Suprapubic skin (tissue), 4 donors: ENCODE results near the gene GPR161. TPM values are rescaled to one million over a fixed set of nuclear protein-coding genes. Genes with fewer than 3 reads are reported as not detected.

ENCODE experiments used
- DNase-seq, 2 donors: peaks; one replicate each; pipeline ENCODE4 v3.0.0-alpha.2; 2019; ENCODE audit warnings: low spot score in 2 of 2
- H3K27ac ChIP-seq: fragments of 200-600 bp; sonication (generic); one replicate; pipeline ENCODE4 v1.5.1; 2019
- H3K27me3 ChIP-seq: fragments of 200-600 bp; sonication (generic); one replicate; pipeline ENCODE4 v1.5.1; 2019
- H3K36me3 ChIP-seq: fragments of 200-600 bp; sonication (generic); one replicate; pipeline ENCODE4 v1.5.1; 2019
- H3K4me1 ChIP-seq: fragments of 200-600 bp; sonication (generic); one replicate; pipeline ENCODE4 v1.5.1; 2019
- H3K4me3 ChIP-seq: fragments of 200-600 bp; sonication (generic); one replicate; pipeline ENCODE4 v1.5.1; 2019; ENCODE audit warnings: mild to moderate bottlenecking
- H3K9me3 ChIP-seq: fragments of 200-600 bp; sonication (generic); one replicate; pipeline ENCODE4 v1.5.1; 2019
- EP300 ChIP-seq: sonication (generic); formaldehyde crosslinking; IDR thresholded peaks from one replicate; pipeline ENCODE4 v1.6.1; 2017; ENCODE audit warnings: antibody characterized with exemption
- POLR2A ChIP-seq, 2 donors: fragments of 450-650 bp; IDR thresholded peaks; one replicate each; pipeline ENCODE4 v1.6.1; 2017; ENCODE audit warnings: antibody characterized with exemption in 2 of 2, mild to moderate bottlenecking in 2 of 2, moderate library complexity in 2 of 2
- POLR2AphosphoS5 ChIP-seq, 3 donors: sonication (generic); formaldehyde crosslinking; IDR thresholded peaks; one replicate each; pipeline ENCODE4 v1.6.1; 2017; ENCODE audit warnings: antibody characterized with exemption in 3 of 3
- WGBS: methylation state at CpG from one replicate; pipeline ENCODE4 v1.1.5; 2018; 5-methylcytosine and 5-hydroxymethylcytosine counted together
- total RNA-seq, 4 donors: library from RNA; depleted of rRNA; stranded (reverse); fragments of >200 nt; gene quantifications; one replicate each; pipeline ENCODE4 v1.1.0, GENCODE V29; 2016
- TF ChIP-seq, protein P1 (sequence below), 2 donors: fragments of 200-600 bp in 1 of 2; fragments of 450-650 bp in 1 of 2; sonication (generic) in 1 of 2; IDR thresholded peaks; one replicate each; pipeline ENCODE4 v1.5.1; 2016 to 2019; ENCODE audit warnings: antibody characterized with exemption in 2 of 2, mild to moderate bottlenecking in 1 of 2, moderate library complexity in 1 of 2

The GPR161 gene
- total RNA-seq, 4 donors from 2014 or later = 3.1 to 7.6 (median 4.2) TPM

DNA sequence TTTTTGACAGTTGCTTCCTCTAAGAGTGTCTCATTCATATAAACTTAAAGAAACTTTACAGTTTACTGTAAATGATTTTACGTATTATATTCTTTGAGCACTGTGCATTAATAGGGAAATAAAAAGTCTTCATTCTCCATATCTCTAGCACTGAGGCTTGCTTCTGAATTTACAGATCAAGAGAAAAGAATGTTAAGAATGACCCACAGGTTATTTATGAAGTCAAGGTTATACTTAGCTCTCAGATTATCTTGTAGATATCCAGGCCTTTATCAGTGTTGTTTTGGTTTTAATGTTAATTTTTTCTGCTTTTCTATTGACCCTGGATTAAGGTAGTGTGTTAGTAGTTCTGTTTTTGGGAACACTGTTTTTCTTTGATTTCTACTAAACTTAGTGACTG is 91.4 kb downstream of the GPR161 start:
- DNase-seq = no peak

GRCh38 chr1:168042362-168042761 is 94.4 kb downstream of the GPR161 start:
- Histone ChIP-seq H3K4me3 (no peak overlapping the region), H3K27ac (no peak overlapping the region), H3K9me3 (no peaks in the 10 kb centered on the region), H3K36me3 (peaks cover 19% of the 10 kb centered on the region), H3K4me1 (no peaks in the 10 kb centered on the region), H3K27me3 (no peaks in the 10 kb centered on the region)
- 96% methylated on average over 2 of the region's 2 CpGs for WGBS
- no peak for TF ChIP-seq POLR2A (IDR thresholded peaks at IDR 0.05)
- no peak for TF ChIP-seq EP300
- no peak for TF ChIP-seq POLR2AphosphoS5 (IDR thresholded peaks at IDR 0.05)
- TF ChIP-seq, protein P1, sequence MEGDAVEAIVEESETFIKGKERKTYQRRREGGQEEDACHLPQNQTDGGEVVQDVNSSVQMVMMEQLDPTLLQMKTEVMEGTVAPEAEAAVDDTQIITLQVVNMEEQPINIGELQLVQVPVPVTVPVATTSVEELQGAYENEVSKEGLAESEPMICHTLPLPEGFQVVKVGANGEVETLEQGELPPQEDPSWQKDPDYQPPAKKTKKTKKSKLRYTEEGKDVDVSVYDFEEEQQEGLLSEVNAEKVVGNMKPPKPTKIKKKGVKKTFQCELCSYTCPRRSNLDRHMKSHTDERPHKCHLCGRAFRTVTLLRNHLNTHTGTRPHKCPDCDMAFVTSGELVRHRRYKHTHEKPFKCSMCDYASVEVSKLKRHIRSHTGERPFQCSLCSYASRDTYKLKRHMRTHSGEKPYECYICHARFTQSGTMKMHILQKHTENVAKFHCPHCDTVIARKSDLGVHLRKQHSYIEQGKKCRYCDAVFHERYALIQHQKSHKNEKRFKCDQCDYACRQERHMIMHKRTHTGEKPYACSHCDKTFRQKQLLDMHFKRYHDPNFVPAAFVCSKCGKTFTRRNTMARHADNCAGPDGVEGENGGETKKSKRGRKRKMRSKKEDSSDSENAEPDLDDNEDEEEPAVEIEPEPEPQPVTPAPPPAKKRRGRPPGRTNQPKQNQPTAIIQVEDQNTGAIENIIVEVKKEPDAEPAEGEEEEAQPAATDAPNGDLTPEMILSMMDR (IDR thresholded peaks at IDR 0.05) = no peak
- DNase-seq = no peak

More for the DNA sequence above, 91.4 kb downstream of the GPR161 start:
- no peaks in the 10 kb centered on the region for H3K9me3 ChIP-seq
- no peak overlapping the region for H3K4me3 ChIP-seq
- no peak overlapping the region for H3K27ac ChIP-seq
- H3K36me3 ChIP-seq = peaks cover 24% of the 10 kb centered on the region
- WGBS = 100% methylated on average over 1 of the region's 1 CpG
- no peaks in the 10 kb centered on the region for H3K27me3 ChIP-seq
- no peak for TF ChIP-seq EP300
- TF ChIP-seq, protein P1 (IDR thresholded peaks at IDR 0.05) = no peak
- TF ChIP-seq POLR2AphosphoS5 (IDR thresholded peaks at IDR 0.05) = no peak
- H3K4me1 ChIP-seq = no peaks in the 10 kb centered on the region

GRCh38 chr1:168035345-168035744 is 101.4 kb downstream of the GPR161 start:
- Histone ChIP-seq H3K4me1 (no peaks in the 10 kb centered on the region), H3K4me3 (no peak overlapping the region), H3K27ac (no peak overlapping the region), H3K9me3 (no peaks in the 10 kb centered on the region), H3K27me3 (no peaks in the 10 kb centered on the region), H3K36me3 (no peaks in the 10 kb centered on the region)
- no peak for TF ChIP-seq POLR2A (IDR thresholded peaks at IDR 0.05)
- no peak for TF ChIP-seq POLR2AphosphoS5 (IDR thresholded peaks at IDR 0.05)
- TF ChIP-seq, protein P1 (IDR thresholded peaks at IDR 0.05) = no peak
- no peak for TF ChIP-seq EP300
- DNase-seq = no peak
- WGBS = 90% methylated on average over 5 of the region's 5 CpGs

- Histone ChIP-seq H3K4me1 (no peaks in the 10 kb centered on the region), H3K36me3 (peaks cover 8% of the 10 kb centered on the region), H3K9me3 (no peaks in the 10 kb centered on the region), H3K27me3 (no peaks in the 10 kb centered on the region), H3K27ac (no peak overlapping the region), H3K4me3 (no peak overlapping the region)
- WGBS = 80% methylated on average over 1 of the region's 1 CpG
- DNase-seq = no peak
- TF ChIP-seq EP300 (no peak), POLR2A (IDR thresholded peaks at IDR 0.05) (no peak), POLR2AphosphoS5 (IDR thresholded peaks at IDR 0.05) (no peak)
- TF ChIP-seq, protein P1 (IDR thresholded peaks at IDR 0.05) = no peak
Observed at GRCh38 chr1:168032029-168032428, 104.7 kb downstream of the GPR161 start.

GRCh38 chr1:168031627-168032026 is 105.1 kb downstream of the GPR161 start:
- no peaks in the 10 kb centered on the region for H3K4me1 ChIP-seq
- 83% methylated on average over 4 of the region's 4 CpGs for WGBS
- DNase-seq = no peak

More at GRCh38 chr1:168031627-168032026, 105.1 kb downstream of the GPR161 start:
- no peaks in the 10 kb centered on the region for H3K27me3 ChIP-seq
- no peaks in the 10 kb centered on the region for H3K9me3 ChIP-seq
- H3K4me3 ChIP-seq = no peak overlapping the region
- TF ChIP-seq POLR2A (IDR thresholded peaks at IDR 0.05) (no peak), POLR2AphosphoS5 (IDR thresholded peaks at IDR 0.05) (no peak), EP300 (no peak)
- TF ChIP-seq, protein P1 (IDR thresholded peaks at IDR 0.05) = no peak
- no peak overlapping the region for H3K27ac ChIP-seq
- peaks cover 12% of the 10 kb centered on the region for H3K36me3 ChIP-seq
